Activated naive CD4-positive, alpha-beta T cell treated with Interleukin-2 at 50 U/mL for 16 hours (primary cell): Measurements from ENCODE around the gene ALOXE3.

Experiments used
- DNase-seq: peaks from one replicate; pipeline ENCODE4 v3.0.0-alpha.2; 2020

The ALOXE3 gene

GRCh38 chr17:8153957-8154607 lies 35.8 kb upstream of the ALOXE3 start:
- DNase-seq = peak; percentile 87

GRCh38 chr17:8153525-8153956 lies 35.2 kb upstream of the ALOXE3 start:
- peak; percentile 63 for DNase-seq

DNA sequence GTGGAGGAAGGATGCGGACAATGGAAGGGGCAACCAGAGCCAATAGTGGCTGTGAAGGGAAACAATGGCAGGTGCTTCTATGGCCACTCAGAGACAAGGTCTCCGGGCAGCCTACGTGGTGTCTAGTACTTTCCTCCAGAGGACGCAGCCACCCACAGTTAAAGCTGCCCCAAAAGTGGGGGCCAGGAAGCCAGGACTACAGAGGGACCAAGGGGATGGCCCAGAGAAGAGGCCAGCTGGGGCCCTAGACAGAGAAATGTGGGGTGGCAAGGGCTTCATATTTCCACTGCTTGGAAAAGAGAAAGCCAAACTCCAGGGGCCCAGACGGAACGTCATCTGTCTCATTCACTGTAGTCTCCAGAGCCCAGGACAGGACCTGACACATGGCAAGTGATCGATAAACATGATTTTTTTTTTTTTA lies 34.7 kb upstream of the ALOXE3 start:
- no peak for DNase-seq

DNA sequence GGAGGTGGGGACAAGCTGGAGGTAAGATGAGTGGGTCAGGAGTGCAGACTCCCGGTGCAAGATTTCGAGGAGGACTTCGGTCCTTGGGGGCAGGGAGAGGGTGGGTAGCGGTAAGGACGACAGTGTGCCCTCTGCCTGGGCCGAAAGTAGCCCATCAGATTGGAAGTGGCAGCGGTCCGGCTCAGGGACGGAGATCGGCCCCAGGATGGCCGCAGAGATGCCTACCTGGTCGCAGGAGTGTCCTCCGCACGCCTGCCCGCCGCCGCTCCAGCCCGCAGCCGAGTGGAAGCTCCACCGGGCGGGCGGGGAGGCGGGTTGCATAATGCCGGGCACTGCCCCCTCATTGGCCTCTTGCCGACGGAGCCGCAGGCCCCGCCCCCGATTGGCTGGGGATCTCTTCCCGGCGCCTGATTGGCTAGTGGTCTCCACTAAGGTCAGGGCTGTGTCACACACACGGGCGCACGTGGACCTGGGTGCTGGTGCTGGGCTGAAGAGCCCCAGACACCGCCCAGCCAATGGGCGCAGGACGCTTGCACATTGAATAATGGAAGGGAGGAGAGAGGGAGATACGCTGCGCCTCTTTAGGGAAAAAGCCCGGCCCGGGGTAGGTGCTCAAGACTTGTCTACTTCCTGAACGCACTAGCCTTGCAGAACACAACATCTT lies 33.9 kb upstream of the ALOXE3 start, which contains the start of gene PER1:
Gene PER1, minus strand, starts transcription at position 293 of the 664 bp plus-strand sequence. CDS start 1,698 bp downstream, outside the sequence.
- peak; percentile 91 for DNase-seq

- DNase-seq = peak; percentile 39
Measured at GRCh38 chr17:8151641-8152111, 33.4 kb upstream of the ALOXE3 start.

DNA sequence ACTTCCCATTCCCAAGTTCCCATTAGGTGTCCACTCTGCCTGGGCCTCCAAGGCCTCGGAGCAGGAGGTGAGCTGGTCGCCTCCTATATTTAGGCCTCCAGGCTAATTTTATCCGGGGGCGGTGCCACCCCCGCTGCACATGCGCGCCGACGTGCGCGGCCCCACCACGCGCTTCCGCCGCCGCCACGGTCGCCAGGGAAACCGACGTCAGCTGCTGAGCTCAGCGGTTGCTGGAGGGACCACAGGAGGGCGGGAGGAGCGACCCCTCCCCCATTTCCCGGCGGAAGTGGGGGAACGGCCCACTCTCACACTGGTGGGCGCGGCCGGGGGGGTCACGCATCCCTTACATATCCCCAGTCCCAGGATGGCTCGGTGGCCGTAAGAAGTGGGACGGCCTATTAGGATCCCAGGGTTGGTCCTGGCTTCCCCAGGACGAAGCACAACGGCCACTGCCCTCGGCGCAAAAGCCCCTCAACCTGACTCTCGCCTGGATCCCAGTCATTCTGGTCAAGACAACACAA lies 32.9 kb upstream of the ALOXE3 start:
- peak; percentile 88 for DNase-seq

DNA sequence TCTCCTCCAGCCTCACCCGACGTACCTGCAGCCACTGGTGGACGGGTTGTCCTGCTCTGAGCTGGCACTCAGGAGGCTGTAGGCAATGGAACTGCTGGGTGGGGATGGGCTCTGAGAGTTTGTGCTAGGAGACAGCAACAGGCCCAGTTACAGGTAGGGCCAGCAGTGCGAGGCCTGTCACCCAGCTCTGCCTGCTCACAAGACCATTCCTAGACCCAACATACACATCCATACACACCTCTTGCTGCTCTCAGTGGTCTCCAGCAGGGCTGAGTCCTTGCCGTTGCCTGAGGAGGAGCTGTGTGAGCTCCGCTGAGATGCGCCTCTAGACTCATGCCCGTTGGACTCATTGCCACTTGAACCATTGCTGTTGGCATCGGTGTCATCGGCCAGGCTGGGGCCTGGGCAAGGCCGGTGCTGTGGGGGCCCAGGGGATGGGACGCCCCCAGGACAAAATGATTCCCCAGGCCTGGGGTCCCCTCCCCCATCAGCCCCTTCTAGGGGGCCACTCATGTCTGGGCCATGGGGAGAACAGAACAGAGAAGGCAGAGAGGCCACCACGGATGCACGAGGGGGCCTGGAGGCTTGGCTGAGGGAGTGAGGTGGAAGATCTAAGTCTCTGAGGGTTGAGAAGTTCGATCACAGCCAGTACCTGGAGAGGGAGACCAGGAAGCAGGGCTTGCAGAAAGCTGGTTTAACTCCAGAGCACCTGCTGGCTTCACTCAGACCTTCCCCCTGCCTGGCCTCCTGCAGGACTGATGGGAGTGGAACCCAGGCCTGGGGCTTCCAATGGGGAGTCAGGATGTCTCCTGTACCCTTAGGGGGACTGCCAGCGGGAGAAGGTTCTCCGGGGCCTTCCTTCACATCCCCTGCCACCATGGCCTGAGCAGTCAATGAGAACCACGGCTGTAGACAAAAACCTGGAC lies 32.1 kb upstream of the ALOXE3 start:
- DNase-seq = no peak

- DNase-seq = no peak
Measured at GRCh38 chr17:8149419-8150193, 31.3 kb upstream of the ALOXE3 start.

GRCh38 chr17:8148560-8148959 lies 30.2 kb upstream of the ALOXE3 start:
- DNase-seq = no peak

- no peak for DNase-seq
Measured at GRCh38 chr17:8147805-8148404, 29.6 kb upstream of the ALOXE3 start.

GRCh38 chr17:8147141-8147804 lies 29.0 kb upstream of the ALOXE3 start:
- no peak for DNase-seq

DNA sequence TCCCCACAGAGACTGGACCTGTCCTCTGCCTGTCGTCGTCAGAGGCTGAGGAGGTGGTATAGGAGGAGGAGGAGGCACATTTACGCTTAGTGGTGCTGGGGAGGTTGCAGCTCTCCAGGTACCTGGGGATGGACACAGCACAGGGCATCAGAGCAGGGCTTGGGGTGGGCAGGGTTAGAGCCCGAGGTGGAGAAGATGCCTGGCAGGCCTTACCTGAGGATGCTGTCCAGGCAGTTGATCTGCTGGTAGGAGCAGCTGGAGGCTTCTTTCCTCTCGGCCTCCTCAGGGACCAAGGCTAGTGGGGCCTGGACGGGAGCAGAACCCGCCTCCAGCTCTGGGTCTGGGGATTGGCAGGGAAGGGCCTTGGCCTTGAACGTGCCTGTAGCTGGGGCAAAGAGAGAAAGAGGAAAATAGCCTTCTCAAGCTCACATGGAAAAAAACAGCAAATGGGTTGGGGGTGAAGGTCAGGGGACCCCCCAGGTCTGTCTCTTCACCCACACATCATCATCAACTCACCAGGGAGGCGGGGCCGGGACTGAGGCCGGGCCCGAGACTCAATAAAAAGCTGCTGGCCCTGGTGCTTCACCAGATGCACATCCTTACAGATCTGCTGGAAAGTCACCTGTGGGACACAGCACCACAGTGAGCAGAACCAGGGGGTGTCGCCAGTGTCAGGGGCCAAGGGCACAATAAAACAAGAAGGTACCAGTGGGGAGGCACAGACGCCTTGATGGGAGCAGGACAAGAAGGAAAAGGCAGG lies 28.2 kb upstream of the ALOXE3 start:
- DNase-seq = no peak

DNA sequence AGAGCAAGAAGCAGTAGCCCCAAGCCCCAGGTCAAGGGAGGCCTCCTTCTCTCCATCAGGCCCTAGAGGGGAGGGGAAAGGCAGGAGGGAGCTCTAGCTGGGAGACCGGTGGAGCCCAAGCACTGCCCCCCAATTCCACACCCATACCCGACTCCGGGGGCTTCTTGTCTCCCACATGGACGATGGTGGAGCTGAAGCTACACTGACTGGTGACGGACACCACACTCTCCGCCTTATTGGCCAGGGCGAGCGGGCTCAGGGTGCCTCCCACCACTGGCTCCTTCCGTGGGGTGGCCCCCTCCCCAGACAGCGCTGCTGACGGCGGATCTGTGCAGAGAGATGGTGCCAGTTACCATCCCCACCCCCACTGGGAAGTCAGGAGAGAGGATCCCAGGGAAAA lies 27.5 kb upstream of the ALOXE3 start:
- no peak for DNase-seq

- DNase-seq = no peak
Measured at GRCh38 chr17:8144401-8145231, 26.3 kb upstream of the ALOXE3 start.

DNA sequence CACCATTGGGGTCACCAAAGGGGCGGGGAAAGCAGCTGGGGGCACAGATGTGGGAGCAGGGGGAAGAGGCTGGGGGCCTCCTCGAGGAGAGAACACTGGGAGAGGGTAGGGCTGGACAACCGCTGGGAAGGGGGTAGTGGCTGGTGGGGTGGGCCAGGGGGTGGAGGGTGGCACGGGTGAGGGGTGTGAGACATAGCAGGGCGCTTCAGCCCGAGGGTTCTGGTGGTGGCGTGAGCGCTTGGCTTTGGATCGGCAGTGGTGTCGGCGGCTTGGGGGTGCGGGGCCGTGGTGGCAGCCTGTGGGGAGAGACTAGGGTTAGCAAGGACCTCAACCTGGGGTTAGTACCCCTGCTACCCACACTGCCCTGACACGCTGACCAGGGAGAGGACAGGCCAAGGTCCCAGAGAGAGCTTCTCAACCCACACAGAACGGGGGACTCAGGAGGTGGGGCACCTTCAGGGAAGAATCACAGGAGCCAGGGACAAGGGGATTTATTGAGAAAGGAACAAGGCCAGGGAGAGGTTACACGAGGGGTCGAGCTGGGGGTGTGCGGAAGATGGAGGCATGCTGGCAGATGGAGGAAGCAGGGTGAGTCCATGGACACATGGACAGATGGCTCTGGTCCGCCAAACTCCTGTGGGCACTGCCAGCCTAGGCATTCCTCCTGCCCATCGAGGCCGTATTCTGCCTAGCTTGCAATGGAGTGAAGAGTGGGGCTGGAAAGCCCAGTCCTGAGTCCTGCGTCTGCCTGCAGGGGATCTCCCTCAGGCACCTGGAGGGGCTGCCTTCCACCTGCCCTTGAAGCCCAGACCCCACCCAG lies 25.5 kb upstream of the ALOXE3 start:
- no peak for DNase-seq

DNA sequence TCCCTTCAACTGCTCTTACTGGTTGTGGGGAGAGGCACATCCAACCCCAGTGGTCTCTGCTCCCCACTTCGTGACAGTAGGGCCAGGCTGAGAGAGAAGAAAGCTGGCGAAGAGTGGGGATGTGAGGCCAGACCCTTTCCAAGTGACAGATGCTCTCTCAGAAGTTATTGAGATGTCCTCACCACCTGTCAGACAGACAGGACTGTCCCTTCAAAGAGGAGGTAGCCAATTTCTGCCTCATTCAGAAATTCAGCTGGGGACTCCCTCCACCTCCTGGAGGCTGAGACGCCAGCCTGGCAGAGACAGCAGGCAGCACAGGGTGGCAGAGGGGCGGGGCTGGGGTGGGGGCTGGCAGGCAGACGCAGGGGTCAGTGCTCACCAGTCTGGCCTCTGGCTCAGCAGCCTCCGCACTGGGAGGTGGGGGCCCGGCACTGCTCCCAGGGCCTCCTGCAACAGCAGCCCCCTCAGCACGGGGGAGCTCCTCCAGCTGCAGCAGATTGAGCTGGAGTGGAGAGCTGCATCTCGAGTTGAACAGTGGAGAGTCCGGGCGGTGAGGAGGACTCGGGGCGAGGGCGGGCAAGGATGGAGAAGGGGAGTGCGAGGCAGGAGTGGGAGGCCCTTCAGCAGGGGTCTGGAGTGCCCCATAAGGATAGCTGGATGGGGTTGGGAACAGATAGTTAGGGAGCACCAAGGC lies 24.7 kb upstream of the ALOXE3 start:
- no peak for DNase-seq

DNA sequence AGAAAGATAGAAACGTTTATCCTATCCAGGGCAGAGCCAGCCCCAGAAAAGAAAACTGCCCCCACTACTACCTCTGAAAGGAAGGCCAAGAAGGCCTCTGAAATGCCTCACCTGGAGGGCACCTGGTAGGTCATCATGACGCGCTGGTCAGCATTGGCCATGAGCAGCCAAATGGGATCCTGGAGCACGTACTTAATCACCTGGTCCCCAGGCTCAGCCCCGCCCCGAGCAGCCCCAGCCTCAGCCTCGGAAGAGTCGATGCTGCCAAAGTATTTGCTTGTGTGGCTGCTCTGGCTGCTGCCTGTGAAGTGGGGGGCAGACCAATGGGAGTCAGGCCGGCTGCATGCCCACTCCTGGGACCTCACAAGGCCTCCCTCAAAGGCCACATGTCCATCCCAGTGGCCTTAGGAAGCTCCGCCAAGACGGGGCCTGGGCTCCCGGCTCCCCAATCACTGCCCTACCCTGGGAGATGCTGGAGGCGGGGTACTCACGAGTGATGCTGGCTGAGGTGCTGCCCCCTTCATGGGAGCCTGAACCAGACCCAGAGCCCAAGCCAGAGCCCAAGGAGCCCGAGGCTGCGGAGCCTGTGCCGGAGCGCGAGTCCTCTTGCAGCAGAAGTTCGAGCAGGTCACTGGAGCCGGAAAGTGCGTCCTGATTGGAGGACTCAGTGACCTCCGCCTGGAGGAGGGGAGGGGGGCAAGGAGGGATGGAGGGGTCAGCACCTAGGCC lies 24.0 kb upstream of the ALOXE3 start:
- no peak for DNase-seq
